ENCODE measurements around the gene CSNK1E.

Gene CSNK1E

DNA sequence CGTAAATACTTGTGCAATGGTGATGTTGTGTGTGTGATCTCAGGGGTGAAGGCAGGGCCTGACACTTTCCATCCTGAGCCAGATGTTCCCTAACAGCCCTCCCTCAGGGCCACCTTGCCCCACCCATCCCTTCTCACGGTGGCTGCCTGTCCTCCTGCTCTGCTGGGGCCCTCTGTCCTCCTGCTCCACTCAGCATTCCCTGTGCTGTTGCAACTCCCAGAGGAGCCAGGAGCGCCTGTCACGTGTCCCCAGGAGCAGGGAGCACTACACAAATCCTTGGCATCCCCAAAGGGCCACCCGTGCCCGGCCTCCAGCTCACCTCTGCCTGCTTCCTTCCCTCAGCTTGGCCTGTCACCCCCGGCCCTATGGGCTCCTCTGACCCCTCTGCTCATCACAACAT, 10.2 kb upstream of the CSNK1E start:
- no peak for DNase-seq

DNA sequence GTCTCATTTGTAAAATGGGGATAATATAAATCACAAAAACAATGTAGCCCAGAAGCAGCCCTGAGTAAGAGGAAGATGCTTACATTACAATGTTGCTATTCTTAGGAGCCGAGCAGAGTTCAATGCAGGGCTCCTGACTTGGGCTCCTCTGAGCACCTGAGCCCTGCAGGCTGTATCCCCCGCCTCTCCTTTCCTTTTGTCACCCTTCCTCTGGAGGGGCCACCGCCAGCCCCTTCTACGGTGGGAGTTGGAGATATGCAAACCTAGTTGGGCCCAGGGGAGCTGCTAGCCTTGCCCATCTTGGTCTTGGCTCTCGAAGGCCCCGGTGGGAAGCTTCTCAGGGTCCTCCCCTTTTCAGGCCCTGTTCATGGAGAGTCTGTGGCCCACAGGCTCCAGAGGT, 8.4 kb upstream of the CSNK1E start:
- DNase-seq: no peak

GRCh38 chr22:38320605-38321402, 3.6 kb upstream of the CSNK1E start:
- no peak for DNase-seq

GRCh38 chr22:38318792-38319773, 1.9 kb upstream of the CSNK1E start:
- DNase-seq: no peak

DNA sequence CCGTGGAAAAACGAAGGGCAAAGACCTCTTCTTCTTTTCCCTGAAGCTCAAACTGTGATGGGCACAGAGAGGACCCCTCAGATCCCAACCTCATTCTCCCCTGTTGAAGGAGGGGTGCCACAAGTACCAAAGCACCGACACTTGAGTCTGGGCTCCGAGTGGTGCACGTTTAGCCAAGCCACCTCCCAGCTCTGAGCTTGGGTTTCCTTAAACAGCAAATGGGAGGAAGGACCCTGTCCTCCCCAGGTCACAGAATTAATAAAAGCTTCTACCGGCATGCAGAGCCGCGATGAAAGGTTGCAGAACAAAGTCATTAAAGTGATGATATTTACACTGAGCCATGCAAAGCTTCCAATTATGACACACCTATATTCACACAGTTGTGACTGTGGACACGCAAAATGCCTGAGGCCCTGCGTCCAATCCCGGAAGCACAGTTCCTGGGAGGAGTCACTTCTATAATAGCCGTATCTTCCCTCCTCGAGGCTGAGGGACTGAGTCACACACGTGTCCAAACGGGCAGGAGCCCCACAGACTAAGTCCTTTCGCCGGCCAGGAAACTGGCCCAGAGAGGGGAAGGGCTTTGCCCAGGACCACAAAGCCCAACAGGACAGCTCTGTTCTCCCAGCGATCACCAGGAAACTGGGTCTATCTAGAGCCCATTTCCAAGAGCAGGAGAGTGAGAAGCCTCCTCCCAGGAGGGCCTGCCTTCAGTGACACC, 922 bp upstream of the CSNK1E start:
- DNase-seq: no peak

DNA sequence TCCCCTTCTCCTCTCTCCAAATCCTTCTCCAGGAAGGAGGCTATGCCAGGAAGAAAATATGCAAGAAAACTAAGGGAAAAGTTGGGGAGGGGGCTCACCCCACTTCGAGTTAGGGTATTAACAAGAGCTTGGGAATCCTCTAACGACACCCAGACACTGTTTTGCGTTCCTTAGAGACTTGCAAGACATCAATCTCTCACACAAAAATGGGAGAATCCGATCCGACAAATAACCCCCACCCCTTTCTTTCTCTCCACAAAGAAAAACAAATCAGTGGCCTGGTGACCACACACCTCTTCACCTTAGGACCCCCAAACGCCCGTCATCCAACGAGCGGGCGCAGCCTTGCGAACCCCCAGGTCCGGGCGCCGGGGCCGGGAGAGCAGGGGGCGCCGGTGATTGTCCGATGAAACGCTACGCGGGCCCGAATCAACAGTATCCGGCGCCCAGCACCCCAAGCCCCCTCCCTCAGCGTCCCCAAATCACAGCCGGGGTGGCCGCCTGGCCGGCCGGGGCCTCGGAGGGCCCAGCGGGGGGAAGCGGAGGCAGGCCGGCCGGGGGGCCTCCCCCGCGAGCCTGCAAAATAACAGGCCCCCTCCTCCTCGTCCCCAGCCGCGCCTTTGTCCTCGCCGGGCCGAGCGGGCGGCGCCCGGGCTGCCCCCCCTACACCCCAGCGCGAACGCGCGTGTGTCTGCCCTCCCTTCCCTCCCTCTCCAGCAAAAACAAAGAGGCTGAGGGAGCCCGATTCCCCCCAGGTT, 690 bp downstream of the CSNK1E start:
- no peak for DNase-seq

DNA sequence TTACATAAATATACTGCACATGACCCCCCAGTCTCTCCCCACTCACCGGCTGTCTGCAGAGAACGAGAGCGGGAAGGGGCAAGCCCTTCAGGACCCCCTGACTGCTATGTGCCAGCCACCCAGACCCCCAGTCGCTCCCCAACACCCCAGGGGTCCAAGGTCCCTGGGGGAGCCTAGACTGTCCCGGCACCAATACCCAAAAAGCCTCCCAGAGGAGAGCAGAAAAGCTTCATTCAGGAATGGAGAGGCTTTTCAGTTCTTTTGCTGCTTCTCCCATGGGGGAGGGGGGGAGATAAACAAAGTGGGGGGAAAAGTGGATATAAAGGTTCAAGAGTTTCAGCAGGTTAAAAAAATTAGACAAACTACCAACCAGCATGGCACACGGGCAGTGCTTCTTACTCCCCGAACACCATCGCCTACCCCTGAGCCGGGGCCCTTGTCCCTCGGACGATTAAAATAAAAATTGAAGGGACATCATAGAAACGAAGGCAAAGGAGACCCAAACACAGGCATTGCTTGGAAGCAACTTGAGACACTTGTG, 1.3 kb downstream of the CSNK1E start:
- no peak for DNase-seq

DNA sequence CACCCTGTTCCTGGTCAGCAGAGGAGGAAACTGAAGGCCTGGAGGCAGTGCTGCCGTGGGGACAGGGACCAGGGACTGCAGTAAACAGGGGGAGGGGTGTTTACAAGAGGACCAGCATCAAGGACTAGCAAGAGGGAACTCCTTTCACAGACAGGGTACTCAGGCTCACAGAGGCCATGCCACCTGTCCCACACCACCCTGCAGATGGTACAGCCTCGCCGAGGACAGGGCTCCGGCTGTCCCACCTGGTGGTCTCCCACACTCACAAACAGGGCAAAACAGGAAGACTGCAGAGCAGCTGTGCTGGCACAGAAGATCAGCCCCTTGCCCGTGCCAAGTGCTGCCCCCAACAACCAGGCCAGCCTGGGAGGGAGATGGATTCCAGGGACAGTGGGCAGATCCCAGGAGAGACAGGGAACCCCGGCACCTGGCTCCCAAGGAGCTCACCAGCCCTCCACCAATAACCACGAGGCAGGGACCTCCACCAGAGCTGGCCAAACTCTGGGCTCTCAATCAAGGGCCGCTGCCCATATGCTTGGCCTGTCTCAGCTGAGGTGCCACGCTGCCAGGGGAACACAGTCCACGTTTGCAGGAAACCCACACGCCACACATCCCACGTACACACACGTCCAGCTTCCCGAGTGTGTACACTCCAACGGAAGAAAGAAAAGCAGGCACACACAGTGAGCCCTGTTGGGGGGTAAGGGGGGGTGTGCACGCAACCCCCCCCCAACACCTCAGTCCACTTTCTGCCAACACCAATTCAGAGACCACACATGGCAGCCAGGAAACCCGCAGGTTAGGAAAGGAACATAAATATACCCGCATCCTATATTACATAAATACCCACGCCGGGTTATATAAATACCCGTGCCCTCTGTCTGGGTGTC, 2.1 kb downstream of the CSNK1E start:
- DNase-seq: no peak

DNA sequence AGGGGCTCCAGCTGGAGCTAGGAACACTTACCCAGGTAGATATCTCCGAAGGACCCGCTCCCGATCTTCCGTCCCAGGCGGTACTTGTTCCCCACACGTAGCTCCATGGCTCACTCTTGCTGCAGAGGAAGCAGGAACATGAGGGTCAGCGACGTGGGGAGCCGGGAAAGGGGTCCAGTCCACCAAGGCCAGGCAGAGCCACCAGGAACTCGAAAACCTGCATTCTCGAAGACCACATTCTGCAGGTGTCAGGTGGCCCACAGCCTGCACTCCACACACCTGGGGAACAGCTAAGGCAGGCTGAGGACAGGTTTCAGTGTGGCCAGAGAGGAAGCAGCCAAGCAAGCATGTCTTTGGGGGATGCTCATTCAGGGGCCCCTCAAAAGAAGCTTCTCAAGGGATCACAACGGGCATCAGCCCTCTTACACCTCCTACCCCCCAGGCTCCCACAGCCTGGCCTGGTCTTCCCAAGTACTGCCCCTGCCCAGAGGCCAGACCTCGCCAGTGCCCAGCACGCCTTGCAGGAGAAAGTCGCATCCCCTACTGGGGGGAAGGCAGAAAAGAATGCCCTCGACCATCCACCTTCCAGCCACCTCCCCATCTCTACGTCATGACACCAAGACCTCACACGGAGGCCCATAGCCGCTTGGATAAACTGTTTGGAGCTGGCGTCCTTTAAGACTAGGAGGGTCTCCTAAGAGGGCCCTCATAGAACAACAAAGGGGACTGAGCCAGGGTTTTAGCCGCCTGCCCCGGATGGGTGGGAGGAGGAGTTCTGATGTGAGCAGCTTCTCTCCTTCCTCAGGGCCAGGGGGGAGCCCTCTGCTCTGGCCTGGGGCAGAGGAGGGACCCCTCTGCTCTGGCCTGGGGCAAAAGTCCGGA, 2.9 kb downstream of the CSNK1E start:
- DNase-seq: no peak

GRCh38 chr22:38313384-38313955, 3.8 kb downstream of the CSNK1E start:
- no peak for DNase-seq

DNA sequence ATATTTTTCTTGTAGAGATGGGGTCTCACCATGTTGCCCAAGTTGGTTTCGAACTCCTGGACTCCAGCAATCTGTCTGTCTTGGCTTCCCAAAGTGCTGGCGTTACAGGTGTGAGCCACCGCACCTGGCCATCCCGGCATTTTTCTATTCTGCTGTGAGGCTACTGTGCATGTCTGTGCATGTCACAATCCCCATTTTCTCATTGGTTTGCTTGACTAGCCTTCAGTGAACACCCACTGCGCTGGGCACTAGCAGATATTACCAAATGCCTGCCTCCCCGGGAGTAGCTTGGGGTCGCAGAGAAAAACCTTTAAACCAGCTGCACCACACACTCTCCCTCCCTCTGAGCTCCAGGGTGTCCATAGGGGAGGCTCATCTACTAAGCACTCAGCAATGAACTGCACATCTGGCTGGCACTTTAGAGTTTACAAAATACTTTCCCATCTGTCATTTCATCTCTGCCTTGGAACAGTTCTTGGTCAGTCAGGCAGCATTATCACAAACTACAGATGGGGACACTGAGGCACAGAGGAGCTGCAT, 4.9 kb downstream of the CSNK1E start:
- DNase-seq: no peak

DNA sequence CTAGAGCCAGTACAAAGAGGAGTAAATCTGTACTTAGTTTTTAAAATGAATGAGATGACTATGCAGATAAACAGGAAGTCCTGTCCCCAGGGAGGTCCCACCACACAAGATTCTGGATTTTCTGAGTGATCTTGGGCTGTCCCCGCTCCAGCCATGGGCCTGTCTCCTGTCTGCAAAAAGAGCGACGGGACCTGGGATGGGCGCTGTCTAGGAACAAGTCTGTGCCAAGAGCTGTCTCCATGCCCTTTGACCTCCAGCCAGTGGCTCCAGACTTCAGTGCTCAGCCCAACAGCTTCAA, 6.0 kb downstream of the CSNK1E start:
- DNase-seq: no peak

- no peak for DNase-seq
Observed at GRCh38 chr22:38310518-38311322, 6.5 kb downstream of the CSNK1E start.

DNA sequence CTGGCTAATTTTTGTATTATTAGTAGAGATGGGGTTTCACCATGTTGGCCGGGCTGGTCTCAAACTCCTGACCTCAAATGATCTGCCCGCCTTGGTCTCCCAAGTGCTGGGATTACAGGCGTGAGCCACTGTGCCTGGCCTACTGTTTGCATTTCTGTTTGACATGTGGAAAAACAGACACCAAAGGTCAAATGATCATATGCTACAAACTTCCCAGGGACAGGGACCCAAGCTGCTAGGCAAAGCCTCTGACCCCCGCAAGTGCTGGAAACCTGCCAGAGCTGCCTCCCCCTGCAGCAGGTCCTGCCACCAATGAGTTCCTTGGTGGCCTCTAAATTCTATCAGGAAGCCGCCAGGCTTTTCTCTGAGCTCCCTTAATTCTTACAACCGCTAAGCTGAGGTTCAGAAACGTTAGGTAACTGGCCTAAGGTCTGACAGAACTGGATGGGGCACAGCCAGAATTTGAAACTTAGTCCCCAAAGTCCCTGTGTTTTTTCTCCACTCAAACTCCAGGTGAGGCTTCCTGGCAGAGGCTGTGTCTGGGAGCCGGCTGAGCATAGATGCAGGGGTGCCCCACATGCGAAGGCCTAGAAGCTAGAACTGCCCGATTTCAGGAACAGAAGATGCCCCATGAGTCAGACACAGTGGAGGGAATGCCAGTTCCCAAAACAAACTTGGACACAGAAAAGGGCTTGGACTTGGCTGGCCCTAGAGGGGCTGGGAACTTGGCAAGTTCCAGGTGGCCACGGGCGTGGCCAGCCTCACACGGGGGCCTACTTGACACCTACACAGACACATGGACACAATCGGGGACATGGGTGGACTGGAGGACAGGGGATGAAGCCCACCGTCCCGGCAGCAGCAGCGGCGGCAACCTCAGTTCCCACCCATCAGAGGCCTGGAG, 7.4 kb downstream of the CSNK1E start:
- DNase-seq: no peak

GRCh38 chr22:38308791-38309498, 8.3 kb downstream of the CSNK1E start:
- DNase-seq: no peak

DNA sequence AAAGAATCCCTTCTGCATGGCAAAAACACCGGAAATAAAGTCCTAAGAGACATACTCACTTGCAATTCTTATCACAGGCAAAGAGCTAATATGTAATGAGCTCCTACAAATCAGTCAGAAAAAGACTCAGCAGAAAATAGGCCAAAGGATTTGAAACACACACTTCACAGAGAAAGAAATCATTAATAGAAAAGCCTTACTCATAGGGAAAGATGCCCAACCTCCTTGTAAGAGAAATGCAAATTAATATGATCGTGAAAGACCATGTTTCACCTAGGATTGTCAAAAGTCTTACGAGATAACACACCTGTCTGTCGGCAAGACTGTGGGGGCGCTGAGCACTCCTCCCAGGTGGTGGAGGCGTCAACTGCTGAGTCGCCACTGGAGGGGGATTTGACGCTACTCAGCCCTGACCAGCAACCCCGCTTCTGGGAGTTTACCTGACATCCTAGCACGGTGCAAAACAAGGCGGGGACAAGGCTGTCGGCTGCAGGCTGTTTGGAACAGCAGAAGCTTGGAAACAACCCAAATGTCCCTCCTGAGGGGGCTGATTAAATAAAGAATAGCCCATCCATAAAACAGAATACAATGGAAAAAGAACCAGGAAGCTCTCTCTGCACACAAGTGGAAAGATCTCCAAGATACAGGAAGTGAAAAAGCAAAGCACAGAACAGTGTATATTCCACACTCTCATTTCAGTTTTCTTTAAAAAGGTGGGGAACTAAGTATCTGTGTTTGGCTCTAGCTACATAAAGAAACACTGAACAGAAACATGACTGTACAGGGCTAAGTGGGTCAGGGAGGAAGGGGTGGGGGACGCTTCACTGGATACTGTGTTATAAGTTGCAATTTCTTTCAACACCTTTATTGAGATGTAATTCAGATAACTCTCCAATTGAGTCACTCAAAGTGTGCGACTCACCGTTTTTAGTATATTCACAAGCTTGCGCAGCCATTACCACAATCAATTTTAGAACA, 11.5 kb downstream of the CSNK1E start:
- no peak for DNase-seq

All from NCI-H1930 (cell line).